Renal cortex interstitium (tissue), 11 donors: Measurements from ENCODE around the gene PDPK1. TPM values are rescaled to one million over a fixed set of nuclear protein-coding genes. Genes with fewer than 3 reads are reported as not detected.
"Not testable (repeated sequence)": the region's sequence is repeated elsewhere in the genome, so short reads cannot be mapped to it uniquely, and the experiment has no call there.

ENCODE experiments used
- DNase-seq, 11 donors: peaks; one replicate each; pipeline ENCODE4 v3.0.0-alpha.2; 2013; ENCODE audit warnings: low read depth in 9 of 11, low spot score in 4 of 11; ENCODE audit errors: extremely low read depth in 1 of 11
- polyA plus RNA-seq, 3 donors: library from polyadenylated mRNA; unstranded; fragments of 120-200 nt; gene quantifications; one replicate each; pipeline ENCODE4 v1.2.1, GENCODE V29; 2013; ENCODE audit not compliant: insufficient read length in 3 of 3

The PDPK1 gene
- polyA plus RNA-seq, 3 donors = 48.9 to 60.3 (median 53.9) TPM

- not testable (repeated sequence) for DNase-seq
These were observed 83.6 kb downstream of the PDPK1 start for GRCh38 chr16:2621395-2621794.

DNA sequence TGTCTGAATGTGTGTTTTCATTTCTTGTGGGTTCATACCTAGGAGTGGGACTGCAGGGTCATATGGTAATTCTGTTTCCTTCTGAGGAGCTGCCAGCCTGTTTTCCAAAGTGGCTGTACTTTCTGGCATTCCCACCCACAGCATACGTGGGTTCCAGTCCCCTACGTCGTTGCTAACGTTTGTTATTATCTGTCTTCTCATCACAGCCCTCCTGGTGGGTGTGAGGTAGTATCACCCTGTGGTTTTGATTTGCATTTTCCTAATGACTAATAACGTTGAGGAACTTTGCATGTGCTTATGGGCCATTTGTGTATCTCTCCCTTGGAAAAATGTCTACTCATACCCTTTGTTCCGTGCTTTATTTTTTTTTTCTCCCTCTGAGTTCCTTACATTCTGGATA, 89.3 kb downstream of the PDPK1 start:
- not testable (repeated sequence) for DNase-seq

DNA sequence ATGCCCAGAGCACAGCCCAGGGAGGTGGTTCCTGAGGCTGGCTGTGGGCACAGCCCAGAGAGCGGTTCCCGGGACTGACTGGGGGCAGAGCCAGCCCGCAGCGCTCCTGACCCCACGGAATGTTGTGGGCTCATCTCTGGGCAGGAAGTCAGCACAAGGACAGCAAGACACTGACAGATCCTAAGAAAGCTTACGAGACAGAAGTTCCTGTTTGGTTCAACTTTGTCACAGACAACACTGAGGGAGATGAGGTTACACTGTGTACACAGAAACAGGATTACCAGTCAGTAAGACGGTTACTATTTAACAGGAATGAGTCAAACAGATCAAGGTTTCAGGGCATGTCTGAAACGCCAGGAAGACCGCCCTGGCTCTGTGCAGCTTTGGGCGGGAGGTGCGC, 93.4 kb downstream of the PDPK1 start:
- DNase-seq = not testable (repeated sequence)

- DNase-seq = not testable (repeated sequence)
These were observed 94.5 kb downstream of the PDPK1 start for GRCh38 chr16:2632291-2632690.

- DNase-seq = not testable (repeated sequence)
These were observed 101.4 kb downstream of the PDPK1 start for GRCh38 chr16:2639071-2639721.

GRCh38 chr16:2639722-2640072, 101.9 kb downstream of the PDPK1 start:
- DNase-seq = not testable (repeated sequence)

DNA sequence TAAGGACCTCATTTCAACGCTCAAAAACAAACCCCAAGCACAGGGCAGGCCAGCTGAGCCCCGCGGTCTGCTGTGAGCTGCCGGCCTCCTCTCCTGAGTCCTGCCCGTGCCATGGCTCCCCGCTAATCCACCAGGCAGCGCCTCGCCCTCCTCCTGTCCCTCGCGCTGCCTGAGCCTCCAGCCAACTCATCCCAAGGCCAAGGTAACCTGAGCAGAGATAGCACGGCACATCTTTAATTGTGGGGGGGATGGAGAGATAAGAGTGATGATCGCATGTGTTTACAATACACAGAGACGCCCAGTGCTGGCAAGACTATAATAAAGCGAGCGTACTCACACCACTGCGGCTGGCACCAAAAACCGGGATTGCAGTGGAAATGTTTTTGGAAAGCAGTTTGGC, 104.7 kb downstream of the PDPK1 start:
- DNase-seq = not testable (repeated sequence)

DNA sequence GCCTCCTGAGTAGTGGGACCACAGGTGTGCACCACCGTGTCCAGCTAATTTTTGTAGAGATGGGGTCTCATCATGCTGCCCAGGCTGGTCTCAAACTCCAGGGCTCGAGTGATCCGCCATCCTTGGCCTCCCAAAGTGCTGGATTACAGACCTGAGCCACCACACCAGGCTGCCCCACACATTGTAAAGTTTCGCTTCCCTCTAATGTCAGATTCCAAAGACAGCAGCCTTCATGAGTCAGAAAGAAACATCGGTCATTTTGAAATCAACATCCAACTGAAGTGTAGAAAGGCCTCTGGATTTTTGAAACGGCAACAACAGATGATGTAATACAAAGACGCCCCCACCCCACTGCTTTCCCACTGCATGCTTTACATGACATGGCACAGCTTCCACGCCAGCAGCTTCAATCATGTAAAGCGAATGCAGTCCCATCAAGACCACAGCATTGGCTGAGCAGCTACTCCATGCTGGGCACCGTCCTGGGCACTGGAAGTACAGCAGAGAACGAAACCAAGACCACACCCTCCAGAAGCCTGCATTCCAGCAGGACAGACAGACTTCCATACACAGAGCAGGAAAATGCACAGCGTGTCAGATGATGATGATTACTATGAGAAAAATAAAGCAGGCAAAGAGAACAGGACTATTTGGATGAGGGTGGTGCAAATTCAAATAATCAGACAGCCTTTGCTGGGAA, 107.1 kb downstream of the PDPK1 start:
- not testable (repeated sequence) for DNase-seq

DNA sequence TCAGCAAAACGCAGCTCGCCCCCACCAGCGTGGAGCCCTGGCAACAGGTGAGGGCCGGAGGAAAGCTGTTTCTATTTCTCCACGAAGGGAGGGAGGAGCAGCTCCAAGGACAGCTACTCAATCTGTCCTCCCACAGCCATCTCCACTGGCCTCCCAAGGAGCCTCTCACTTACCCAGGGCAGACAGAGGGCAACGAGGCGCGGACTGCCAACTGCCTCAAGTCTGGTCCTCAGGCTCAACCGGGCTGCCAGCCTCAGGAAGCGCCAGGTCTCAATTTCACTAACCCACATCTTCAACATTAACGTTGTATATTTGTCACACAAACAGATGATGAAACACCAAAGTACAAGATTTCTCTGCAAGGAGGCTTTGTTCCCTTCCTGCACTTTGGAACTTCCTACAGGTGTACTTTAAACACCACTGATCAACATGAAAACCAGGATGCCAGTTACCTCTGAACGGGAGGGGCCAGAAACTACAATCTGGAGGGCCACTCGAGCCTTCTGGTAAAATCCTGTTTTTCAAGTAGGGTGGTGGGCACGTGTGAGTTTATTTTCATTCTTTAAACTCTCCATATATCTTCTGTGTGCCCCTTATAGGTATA, 113.5 kb downstream of the PDPK1 start:
- DNase-seq = not testable (repeated sequence)

Other genes with a start within 250 kb of the PDPK1 start
- 1 to 10 TPM; 5.2 to 6.9 (median 6.3) TPM for gene ABCA3, start 197.3 kb upstream of the PDPK1 start, polyA plus RNA-seq
- gene CCNF, start 108.6 kb upstream of the PDPK1 start, polyA plus RNA-seq = 10 to 100 TPM in 2 of 3 donors, 1 to 10 TPM in 1; 9.5 to 14.0 (median 11.9) TPM
- gene TEDC2, start 77.9 kb upstream of the PDPK1 start, polyA plus RNA-seq = 10 to 100 TPM in 2 of 3 donors, 1 to 10 TPM in 1; 8.5 to 14.2 (median 11.8) TPM
- gene NTN3, start 66.7 kb upstream of the PDPK1 start, polyA plus RNA-seq = 1 to 10 TPM; 1.8 to 4.4 (median 3.5) TPM
- 10 to 100 TPM; 15.2 to 19.6 (median 19.0) TPM for gene TBC1D24, start 62.9 kb upstream of the PDPK1 start, polyA plus RNA-seq
- 100 to 1,000 TPM; 158 to 278 (median 243) TPM for gene ATP6V0C, start 24.1 kb upstream of the PDPK1 start, polyA plus RNA-seq
- gene AMDHD2, start 17.6 kb upstream of the PDPK1 start, polyA plus RNA-seq = 10 to 100 TPM; 22.4 to 41.6 (median 33.2) TPM
- gene CEMP1, start 6.6 kb upstream of the PDPK1 start, polyA plus RNA-seq = 1 to 10 TPM; 1.8 to 4.9 (median 4.1) TPM
- 10 to 100 TPM; 21.2 to 26.0 (median 22.6) TPM for gene KCTD5, start 144.5 kb downstream of the PDPK1 start, polyA plus RNA-seq
- gene PRSS27, start 182.2 kb downstream of the PDPK1 start, polyA plus RNA-seq = 1 to 10 TPM; 1.5 to 2.0 (median 1.8) TPM
- gene SRRM2, start 214.6 kb downstream of the PDPK1 start, polyA plus RNA-seq = 100 to 1,000 TPM; 619 to 902 (median 689) TPM
- 100 to 1,000 TPM; 193 to 255 (median 237) TPM for gene ELOB, start 239.3 kb downstream of the PDPK1 start, polyA plus RNA-seq
- gene PRSS33, start 249.5 kb downstream of the PDPK1 start, polyA plus RNA-seq = under 1 TPM in 2 of 3 donors, not detected in 1; 0.22 to 0.24 TPM